ENCODE measurements around the gene SAMD4A. TPM values are rescaled to one million over a fixed set of nuclear protein-coding genes. Genes with fewer than 3 reads are reported as not detected.

The SAMD4A gene
- total and polyA plus RNA-seq, 2 of the 4 experiments (the other 2 are of a cell fraction), result 22.9 to 38.2 TPM

GRCh38 chr14:54681811-54682261 is 114.9 kb downstream of the SAMD4A start:
- H4K20me1 ChIP-seq (ENCODE audit: insufficient read depth, low read length), result peaks cover 66% of the 10 kb centered on the region
- H3K14ac ChIP-seq (replicated peaks; ENCODE audit: low read depth, low read length), result peak overlapping the region; percentile 77; the same call in 1 of the 2 replicates
- H3K4me3 ChIP-seq (ENCODE audit: insufficient read depth, low read depth, low read length), result no peak overlapping the region
- peak overlapping the region; percentile 48 for H3K56ac ChIP-seq (ENCODE audit: extremely low read depth, insufficient read depth, low read length)
- in situ Hi-C loops (cut with MboI; ENCODE audit: low sequenced_read_pairs) (no loop called here), intact Hi-C loops (cut with micrococcal nuclease) (loop anchor here (5.0 kb wide), 1 partner anchor 40 kb away; no protein-coding TSS in a partner anchor), dilution Hi-C loops (cut with HindIII; ENCODE audit: low sequenced_read_pairs, unreplicated experiment) (no loop called here)
- no TSS peak for BruUV-seq (replicated peaks)
- H3K23ac ChIP-seq (ENCODE audit: low read depth, low read length), result 0 out of 2 replicates have a peak overlapping the region, but pooled peaks have one; percentile 20
- no peak for TF ChIP-seq RAD21 (IDR thresholded peaks at IDR 0.05; ENCODE audit: low read length)
- 0 out of 2 replicates have a peak, but pooled peaks have one; percentile 9 for TF ChIP-seq SMC3 (IDR thresholded peaks at IDR 0.05; ENCODE audit: low read depth, low read length)
- TF ChIP-seq BHLHE40 (IDR thresholded peaks at IDR 0.05; ENCODE audit: low read depth, low read length), result 0 out of 2 replicates have a peak, but pooled peaks have one; percentile 43
- ATAC-seq (ENCODE audit: low read depth) (peak; percentile 22), DNase-seq (peak; percentile 93)
- no peak overlapping the region for H2AK5ac ChIP-seq (ENCODE audit: low read depth, low read length)
- no peak overlapping the region for H3K18ac ChIP-seq (ENCODE audit: low read depth, low read length)
- H3K27ac ChIP-seq (ENCODE audit: insufficient read depth, low read length), result peak overlapping the region; percentile 72
- no peaks in the 10 kb centered on the region for H3K9me3 ChIP-seq (ENCODE audit: control insufficient read depth, insufficient read depth, low read length)
- peaks cover 42 to 89% of the 10 kb centered on the region in 2 experiments for H3K79me1 ChIP-seq (ENCODE audit: low read depth in 1 of 2, low read length in 2 of 2)
- 0 out of 4 replicates have a peak overlapping the region, but pooled peaks of 1 of the 2 experiments have one; percentile 42 for H4K8ac ChIP-seq (ENCODE audit: low read depth in 2 of 2, low read length in 2 of 2)
- peak overlapping the region; percentile 80 for H3K4ac ChIP-seq (ENCODE audit: low read depth, low read length)
- ChIA-PET POLR2A (ENCODE audit: unreplicated experiment) (no interaction called here), CTCF (no interaction called here)
- H3K4me2 ChIP-seq (ENCODE audit: low read depth, low read length), result peak overlapping the region; percentile 36; the same call in 1 of the 2 replicates
- H3K36me3 ChIP-seq (ENCODE audit: control insufficient read depth, insufficient read depth, low read length), result no peaks in the 10 kb centered on the region
- peaks cover 32% of the 10 kb centered on the region for H3K9me1 ChIP-seq (ENCODE audit: insufficient read depth, low read length)
- H2BK20ac ChIP-seq (ENCODE audit: low read depth, low read length), result peak overlapping the region; percentile 75; the same call in 1 of the 2 replicates
- H3K27me3 ChIP-seq (ENCODE audit: control insufficient read depth, insufficient read depth, low read length), result no peaks in the 10 kb centered on the region
- WGBS, 2 experiments (ENCODE audit: extremely low coverage in 2 of 2, insufficient read length in 1 of 2), result 17% methylated on average over 1 of the region's 4 CpGs; no CpG with 5 or more reads in 1 of the 2 experiments
- H4K5ac ChIP-seq (ENCODE audit: low read depth, low read length), result no peak overlapping the region
- H3K4me1 ChIP-seq (ENCODE audit: control insufficient read depth, insufficient read depth, low read length), result peaks cover 40% of the 10 kb centered on the region
- no peak overlapping the region for H3K9ac ChIP-seq (ENCODE audit: low read depth, low read length)
- H2BK5ac ChIP-seq (ENCODE audit: low read depth, low read length, poor library complexity, severe bottlenecking), result peak overlapping the region; percentile 88
- H2BK15ac ChIP-seq (ENCODE audit: low read depth, low read length), result peak overlapping the region; percentile 34; the same call in 1 of the 3 replicates
- H4K91ac ChIP-seq (ENCODE audit: insufficient read depth, low read depth, low read length), result peak overlapping the region; percentile 66; the same call in 1 of the 2 replicates
- H2AK9ac ChIP-seq (replicated peaks; ENCODE audit: low read depth, low read length, poor library complexity), result no peak overlapping the region
- H2AFZ ChIP-seq (replicated peaks; ENCODE audit: low read length, poor library complexity), result no peak overlapping the region
- no peak overlapping the region for H2BK120ac ChIP-seq (ENCODE audit: low read depth, low read length)
